Hepatocyte (in vitro differentiated cells): ENCODE data around the gene SPRY4. TPM values are rescaled to one million over a fixed set of nuclear protein-coding genes. Genes with fewer than 3 reads are reported as not detected.

Experiments used
- DNase-seq: peaks from one replicate; pipeline ENCODE4 v3.0.0-alpha.2; 2016; ENCODE audit warnings: low spot score
- H2AFZ ChIP-seq: fragments of 200-600 bp; sonication (generic); 2 replicates; pipeline ENCODE4 v1.6.0; 2016; ENCODE audit warnings: antibody characterized with exemption, mild to moderate bottlenecking
- H3K27ac ChIP-seq: fragments of 200-600 bp; sonication (generic); 2 replicates; pipeline ENCODE4 v1.5.1; 2016; ENCODE audit warnings: mild to moderate bottlenecking
- H3K27me3 ChIP-seq: fragments of 200-600 bp; sonication (generic); 2 replicates; pipeline ENCODE4 v1.6.1; 2016
- H3K36me3 ChIP-seq: fragments of 200-600 bp; sonication (generic); replicated peaks from 2 replicates; pipeline ENCODE4 v1.5.1; 2016; ENCODE audit warnings: low read depth; ENCODE audit not compliant: insufficient read depth
- H3K4me1 ChIP-seq: fragments of 200-600 bp; sonication (generic); 2 replicates; pipeline ENCODE4 v1.5.1; 2016; ENCODE audit warnings: mild to moderate bottlenecking, moderate library complexity; ENCODE audit not compliant: insufficient read depth
- H3K4me2 ChIP-seq: fragments of 200-600 bp; sonication (generic); 2 replicates; pipeline ENCODE4 v1.6.0; 2016
- H3K4me3 ChIP-seq: fragments of 200-600 bp; sonication (generic); 2 replicates; pipeline ENCODE4 v1.5.1; 2016; ENCODE audit warnings: mild to moderate bottlenecking
- H3K79me2 ChIP-seq: fragments of 200-600 bp; sonication (generic); 2 replicates; pipeline ENCODE4 v1.6.0; 2017; ENCODE audit warnings: mild to moderate bottlenecking
- H3K9me2 ChIP-seq: fragments of 200-600 bp; sonication (generic); replicated peaks from 2 replicates; pipeline ENCODE4 v1.6.0; 2017; ENCODE audit warnings: mild to moderate bottlenecking; ENCODE audit not compliant: insufficient read depth
- H3K9me3 ChIP-seq: fragments of 200-600 bp; sonication (generic); 2 replicates; pipeline ENCODE4 v1.5.1; 2016; ENCODE audit warnings: low read depth, mild to moderate bottlenecking
- H4K20me1 ChIP-seq: fragments of 200-600 bp; sonication (generic); 2 replicates; pipeline ENCODE4 v1.6.0; 2016; ENCODE audit warnings: mild to moderate bottlenecking; ENCODE audit not compliant: insufficient read depth, poor library complexity, severe bottlenecking
- EZH2 ChIP-seq: fragments of 200-600 bp; sonication (generic); IDR thresholded peaks from 2 replicates; pipeline ENCODE4 v1.6.1; 2016; ENCODE audit warnings: antibody characterized with exemption, mild to moderate bottlenecking, borderline replicate concordance
- EZH2phosphoT487 ChIP-seq: fragments of 200-600 bp; sonication (generic); IDR thresholded peaks from one replicate; pipeline ENCODE4 v1.6.1; 2018; ENCODE audit warnings: antibody characterized with exemption, mild to moderate bottlenecking, low read depth, moderate library complexity; ENCODE audit not compliant: unreplicated experiment, severe bottlenecking
- WGBS: methylation state at CpG from one replicate; pipeline ENCODE4 v1.1.6; 2016; ENCODE audit warnings: low lambda C conversion rate; ENCODE audit errors: missing lambda C conversion rate; 5-methylcytosine and 5-hydroxymethylcytosine counted together
- polyA plus RNA-seq: library from polyadenylated mRNA; unstranded; fragments of >200 nt; fragmentation: Nextera tagmentation; extraction: Ambion mirVana; gene quantifications from 2 replicates; pipeline ENCODE4 v1.2.1, GENCODE V29; 2016
- total RNA-seq: library from RNA; depleted of rRNA; stranded (reverse); fragments of >200 nt; gene quantifications from 2 replicates; pipeline ENCODE4 v1.2.3, GENCODE V29; 2014
- TF ChIP-seq, protein P1 (sequence below): fragments of 200-600 bp; sonication (generic); IDR thresholded peaks from 2 replicates; pipeline ENCODE4 v1.5.1; 2016; ENCODE audit warnings: antibody characterized with exemption, mild to moderate bottlenecking; ENCODE audit not compliant: poor library complexity

The SPRY4 gene
- total and polyA plus RNA-seq, 2 experiments from 2014 or later = 7.2 to 8.5 TPM

DNA sequence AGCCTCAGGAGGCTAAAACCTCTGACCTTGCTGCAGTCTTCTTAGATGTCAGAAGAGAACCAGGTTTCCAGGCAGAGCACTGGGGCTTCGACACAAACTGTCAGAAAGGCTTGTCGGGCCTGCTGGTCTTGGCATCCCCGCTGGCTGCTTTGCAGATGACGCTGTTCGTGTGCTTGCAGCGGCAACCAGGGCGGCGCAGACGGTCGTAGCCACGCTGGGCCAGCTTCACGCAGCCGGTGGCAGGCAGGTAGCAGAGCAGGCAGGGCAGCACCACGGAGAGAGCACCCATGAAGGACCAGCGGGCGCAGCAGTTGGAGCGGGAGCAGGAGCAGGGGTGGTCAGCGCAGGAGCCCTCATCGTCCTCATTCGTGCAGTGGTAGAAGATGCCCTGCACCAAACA, 10.7 kb downstream of the SPRY4 start:
- Histone ChIP-seq H3K4me2 (no peak overlapping the region), H3K4me1 (peaks cover 13% of the 10 kb centered on the region), H3K27ac (no peak overlapping the region), H3K79me2 (peaks cover 87% of the 10 kb centered on the region), H3K27me3 (no peaks in the 10 kb centered on the region), H3K4me3 (no peak overlapping the region), H3K9me2 (no peaks in the 10 kb centered on the region), H2AFZ (no peak overlapping the region), H4K20me1 (peaks cover 2% of the 10 kb centered on the region), H3K9me3 (no peaks in the 10 kb centered on the region), H3K36me3 (no peaks in the 10 kb centered on the region)
- TF ChIP-seq, protein P1, sequence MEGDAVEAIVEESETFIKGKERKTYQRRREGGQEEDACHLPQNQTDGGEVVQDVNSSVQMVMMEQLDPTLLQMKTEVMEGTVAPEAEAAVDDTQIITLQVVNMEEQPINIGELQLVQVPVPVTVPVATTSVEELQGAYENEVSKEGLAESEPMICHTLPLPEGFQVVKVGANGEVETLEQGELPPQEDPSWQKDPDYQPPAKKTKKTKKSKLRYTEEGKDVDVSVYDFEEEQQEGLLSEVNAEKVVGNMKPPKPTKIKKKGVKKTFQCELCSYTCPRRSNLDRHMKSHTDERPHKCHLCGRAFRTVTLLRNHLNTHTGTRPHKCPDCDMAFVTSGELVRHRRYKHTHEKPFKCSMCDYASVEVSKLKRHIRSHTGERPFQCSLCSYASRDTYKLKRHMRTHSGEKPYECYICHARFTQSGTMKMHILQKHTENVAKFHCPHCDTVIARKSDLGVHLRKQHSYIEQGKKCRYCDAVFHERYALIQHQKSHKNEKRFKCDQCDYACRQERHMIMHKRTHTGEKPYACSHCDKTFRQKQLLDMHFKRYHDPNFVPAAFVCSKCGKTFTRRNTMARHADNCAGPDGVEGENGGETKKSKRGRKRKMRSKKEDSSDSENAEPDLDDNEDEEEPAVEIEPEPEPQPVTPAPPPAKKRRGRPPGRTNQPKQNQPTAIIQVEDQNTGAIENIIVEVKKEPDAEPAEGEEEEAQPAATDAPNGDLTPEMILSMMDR = no peak
- TF ChIP-seq EZH2 = no peak
- no peak for TF ChIP-seq EZH2phosphoT487
- 92% methylated on average over 20 of the region's 20 CpGs for WGBS
- DNase-seq = no peak

DNA sequence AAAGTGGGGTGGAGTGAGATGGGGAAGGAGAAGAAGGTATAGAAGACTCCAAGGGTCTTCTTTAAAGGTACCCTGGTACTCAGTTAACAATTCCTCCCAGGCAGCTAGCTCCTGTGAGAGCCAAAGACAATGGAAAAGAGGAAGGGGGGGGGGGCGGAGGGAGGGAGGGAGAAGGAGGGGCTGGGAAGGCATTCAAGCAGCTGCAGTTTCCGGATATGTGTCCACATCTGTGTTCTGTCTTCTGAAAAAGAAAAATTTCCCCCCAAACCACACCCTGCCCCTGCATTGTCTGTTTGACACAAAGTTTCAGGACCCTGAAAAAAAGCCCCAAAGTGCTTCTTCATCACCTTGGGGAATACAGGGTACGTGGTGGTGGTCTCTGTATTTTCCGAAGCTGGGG, 11.1 kb downstream of the SPRY4 start:
- Histone ChIP-seq H3K4me1 (peaks cover 11% of the 10 kb centered on the region), H3K4me2 (no peak overlapping the region), H3K27ac (no peak overlapping the region), H3K9me2 (no peaks in the 10 kb centered on the region), H3K4me3 (no peak overlapping the region), H3K9me3 (no peaks in the 10 kb centered on the region), H2AFZ (no peak overlapping the region), H3K36me3 (no peaks in the 10 kb centered on the region), H4K20me1 (peaks cover 2% of the 10 kb centered on the region), H3K79me2 (peaks cover 84% of the 10 kb centered on the region), H3K27me3 (no peaks in the 10 kb centered on the region)
- TF ChIP-seq EZH2phosphoT487 (no peak), EZH2 (no peak)
- TF ChIP-seq, protein P1 = no peak
- no peak for DNase-seq
- WGBS = 75% methylated on average over 3 of the region's 4 CpGs

DNA sequence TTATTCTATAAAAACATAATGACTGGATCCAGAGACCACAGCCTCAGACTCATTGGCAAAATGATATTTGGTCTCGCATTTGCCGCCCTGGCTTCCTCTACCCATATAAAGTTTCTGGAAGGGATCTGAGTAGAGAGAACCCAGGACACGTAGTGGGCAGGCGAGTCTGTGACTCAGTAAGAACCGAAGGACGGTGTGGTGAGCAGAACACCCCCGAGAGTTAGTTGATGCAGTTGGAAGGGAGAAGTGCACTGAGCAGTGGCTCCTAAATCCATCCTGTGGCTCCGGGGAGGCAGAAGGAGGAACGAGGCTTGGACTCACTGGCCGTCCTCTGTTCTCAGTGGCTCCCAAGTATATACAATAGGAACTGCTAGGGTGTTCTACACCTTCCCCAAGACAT, 11.5 kb downstream of the SPRY4 start:
- Histone ChIP-seq H4K20me1 (peaks cover 2% of the 10 kb centered on the region), H3K4me2 (no peak overlapping the region), H3K27ac (no peak overlapping the region), H3K36me3 (no peaks in the 10 kb centered on the region), H3K4me3 (no peak overlapping the region), H3K9me3 (no peaks in the 10 kb centered on the region), H2AFZ (no peak overlapping the region), H3K79me2 (peaks cover 80% of the 10 kb centered on the region), H3K4me1 (peaks cover 11% of the 10 kb centered on the region), H3K27me3 (no peaks in the 10 kb centered on the region), H3K9me2 (no peaks in the 10 kb centered on the region)
- whole genome bisulfite sequencing = 85% methylated on average over 10 of the region's 10 CpGs
- DNase-seq = no peak
- TF ChIP-seq EZH2phosphoT487 = no peak
- TF ChIP-seq, protein P1 = no peak
- TF ChIP-seq EZH2 = no peak

DNA sequence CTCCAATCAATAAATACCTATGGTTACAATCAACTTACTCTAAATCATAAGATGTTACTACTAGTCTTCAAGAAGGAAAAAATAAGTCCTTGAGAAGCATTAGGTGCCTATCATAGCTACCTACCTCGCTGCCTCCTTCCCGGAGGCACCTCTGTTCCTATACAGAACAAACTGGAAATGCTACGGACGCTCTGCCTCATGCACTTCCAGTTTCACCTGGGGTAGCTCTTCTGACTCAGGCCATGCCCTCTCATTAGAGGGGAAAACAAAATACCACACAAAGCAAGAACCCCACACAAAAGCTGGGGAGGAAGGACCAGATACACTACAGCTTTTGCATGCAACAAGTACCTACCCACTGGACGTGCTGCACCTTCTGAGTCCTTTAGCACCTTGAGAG, 12.4 kb downstream of the SPRY4 start:
- Histone ChIP-seq H4K20me1 (peaks cover 2% of the 10 kb centered on the region), H3K9me2 (no peaks in the 10 kb centered on the region)

More for the DNA sequence above, 12.4 kb downstream of the SPRY4 start:
- Histone ChIP-seq H3K27me3 (no peaks in the 10 kb centered on the region), H3K27ac (no peak overlapping the region), H3K79me2 (peaks cover 72% of the 10 kb centered on the region), H3K9me3 (no peaks in the 10 kb centered on the region), H3K4me3 (no peak overlapping the region), H2AFZ (no peak overlapping the region), H3K36me3 (no peaks in the 10 kb centered on the region), H3K4me1 (peaks cover 11% of the 10 kb centered on the region), H3K4me2 (no peak overlapping the region)
- no peak for DNase-seq
- 91% methylated on average over 5 of the region's 5 CpGs for WGBS
- no peak for TF ChIP-seq EZH2
- TF ChIP-seq, protein P1 = no peak
- no peak for TF ChIP-seq EZH2phosphoT487
